Mammary epithelial cell (primary cell): ENCODE measurements around the gene HHAT.

Experiments
- CTCF ChIP-seq, 2 donors: IDR thresholded peaks in 1 of 2; conservative IDR thresholded peaks in 1 of 2; 2 replicates each; pipeline ENCODE4 v1.5.1; 2011 to 2012; ENCODE audit warnings: inconsistent platforms in 2 of 2, low read length in 2 of 2, mild to moderate bottlenecking in 2 of 2, control low read depth in 1 of 2, low read depth in 1 of 2; ENCODE audit not compliant: insufficient read depth in 1 of 2; ENCODE audit errors: extremely low read depth in 1 of 2
- EZH2 ChIP-seq: IDR thresholded peaks from 2 replicates; pipeline ENCODE4 v1.6.1; 2012; ENCODE audit warnings: low read length, inconsistent platforms, borderline replicate concordance

DNA sequence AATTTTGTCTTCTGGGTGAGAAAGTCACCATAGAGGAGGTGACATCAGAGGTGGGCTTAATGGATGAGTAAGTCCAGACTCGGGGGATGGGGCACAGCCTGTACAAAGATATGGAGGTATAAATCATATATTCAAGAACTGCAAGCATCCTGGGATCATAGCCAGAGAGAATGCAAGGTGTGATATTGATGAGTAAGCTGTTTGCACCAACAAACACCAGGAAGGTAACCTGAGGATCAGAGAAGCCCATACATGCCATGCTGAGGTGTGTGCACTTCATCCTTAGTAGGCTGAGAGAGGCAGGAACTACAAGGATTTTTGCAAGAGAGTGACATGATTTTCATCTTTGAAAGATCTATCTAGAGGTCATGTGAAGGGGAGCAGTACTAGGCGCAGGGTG lies 306.4 kb downstream of the HHAT start:
- TF ChIP-seq CTCF (conservative IDR thresholded peaks at IDR 0.05 in 1 of 2, IDR thresholded peaks at IDR 0.05 in 1 of 2; ENCODE audit: extremely low read depth in 1 of 2, insufficient read depth in 1 of 2, low read depth in 1 of 2, low read length in 2 of 2): no peak
- TF ChIP-seq EZH2: no peak
